Measurements from ENCODE around the gene A2M. TPM values are rescaled to one million over a fixed set of nuclear protein-coding genes. Genes with fewer than 3 reads are reported as not detected.

The A2M gene
- total and polyA plus RNA-seq, 2 of the 13 experiments (the other 11 are each of a cell fraction or from before 2014, with no cell fraction given): 2,807 to 6,551 TPM

GRCh38 chr12:9122091-9122609 lies 6.4 kb upstream of the A2M start (continued):
- peak in 1 of 2 experiments; percentile 63; a peak in 1 of 4 replicates for TF ChIP-seq KLF16 (CRISPR knock-in tag; IDR thresholded peaks at IDR 0.05)
- no peak for TF ChIP-seq AFF4 (CRISPR knock-in tag; IDR thresholded peaks at IDR 0.05)
- TF ChIP-seq SOX5 (CRISPR knock-in tag; IDR thresholded peaks at IDR 0.05; ENCODE audit: borderline replicate concordance): peak; percentile 97
- TF ChIP-seq FOXJ3 (CRISPR knock-in tag; IDR thresholded peaks at IDR 0.05; ENCODE audit: borderline replicate concordance): peak; percentile 97
- TF ChIP-seq CREBL2 (CRISPR knock-in tag; IDR thresholded peaks at IDR 0.05; ENCODE audit: borderline replicate concordance): no peak
- peak; percentile 35; the same call in 1 of the 2 replicates for TF ChIP-seq SNAPC4 (CRISPR knock-in tag; IDR thresholded peaks at IDR 0.05)
- peak; percentile 53; the same call in 1 of the 2 replicates for TF ChIP-seq ZFP1 (CRISPR knock-in tag; IDR thresholded peaks at IDR 0.05)
- no peak for TF ChIP-seq ZNF619 (CRISPR knock-in tag; IDR thresholded peaks at IDR 0.05)
- TF ChIP-seq TP53 (CRISPR knock-in tag; conservative IDR thresholded peaks at IDR 0.05): no peak
- TF ChIP-seq ATF4 (CRISPR knock-in tag; IDR thresholded peaks at IDR 0.05): peak in 1 of 2 experiments; percentile 88; a peak in 2 of 4 replicates
- TF ChIP-seq ZNF331 (CRISPR knock-in tag; IDR thresholded peaks at IDR 0.05): peak; percentile 67
- no peak for TF ChIP-seq PLSCR1 (CRISPR knock-in tag; IDR thresholded peaks at IDR 0.05; ENCODE audit: borderline replicate concordance)
- TF ChIP-seq SP5 (CRISPR knock-in tag; IDR thresholded peaks at IDR 0.05; ENCODE audit: borderline replicate concordance, low read depth): peak; percentile 56
- no peak for TF ChIP-seq MZF1 (CRISPR knock-in tag; IDR thresholded peaks at IDR 0.05; ENCODE audit: borderline replicate concordance)
- peak; percentile 30; the same call in 1 of the 2 replicates for TF ChIP-seq HNF4G (IDR thresholded peaks at IDR 0.05; ENCODE audit: borderline replicate concordance, low read depth, low read length)
- TF ChIP-seq HNF4G (CRISPR knock-in tag; IDR thresholded peaks at IDR 0.05; ENCODE audit: borderline replicate concordance, low read depth): no peak
- no peak for TF ChIP-seq ZNF337 (CRISPR knock-in tag; IDR thresholded peaks at IDR 0.05; ENCODE audit: borderline replicate concordance, low read depth)
- peak; percentile 98 for TF ChIP-seq NR2F2 (IDR thresholded peaks at IDR 0.05; ENCODE audit: borderline replicate concordance, low read depth)
- peak; percentile 73 for TF ChIP-seq ERF (CRISPR knock-in tag; IDR thresholded peaks at IDR 0.05)

Measured in HepG2 (cell line).